GM19099 (cell line): ENCODE data around the gene DNTT.
A peak's percentile ranks its signal among the peaks of the same experiment; 100 is the strongest.

Experiments
- POLR2A ChIP-seq: IDR thresholded peaks from 3 replicates; pipeline ENCODE4 v1.6.1; 2011; ENCODE audit warnings: low read depth; ENCODE audit not compliant: insufficient read length; ENCODE audit errors: extremely low read depth

The DNTT gene

DNA sequence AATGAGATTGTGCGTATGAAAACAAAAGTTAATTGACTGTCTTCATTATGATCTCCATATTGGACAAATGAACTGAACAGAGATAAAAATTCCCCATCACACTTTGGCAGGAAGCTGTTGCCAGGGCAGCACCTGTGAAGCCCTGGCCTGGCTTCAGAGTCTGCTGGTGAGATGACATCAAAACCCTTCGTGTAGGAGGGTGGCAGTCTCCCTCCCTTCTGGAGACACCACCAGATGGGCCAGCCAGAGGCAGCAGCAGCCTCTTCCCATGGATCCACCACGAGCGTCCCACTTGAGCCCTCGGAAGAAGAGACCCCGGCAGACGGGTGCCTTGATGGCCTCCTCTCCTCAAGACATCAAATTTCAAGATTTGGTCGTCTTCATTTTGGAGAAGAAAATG lies at the start of gene DNTT:
DNTT (plus strand) TSS at position 205 of the 400 bp plus-strand sequence; CDS start at position 269, 64 bp downstream.
- no peak for TF ChIP-seq POLR2A

DNA sequence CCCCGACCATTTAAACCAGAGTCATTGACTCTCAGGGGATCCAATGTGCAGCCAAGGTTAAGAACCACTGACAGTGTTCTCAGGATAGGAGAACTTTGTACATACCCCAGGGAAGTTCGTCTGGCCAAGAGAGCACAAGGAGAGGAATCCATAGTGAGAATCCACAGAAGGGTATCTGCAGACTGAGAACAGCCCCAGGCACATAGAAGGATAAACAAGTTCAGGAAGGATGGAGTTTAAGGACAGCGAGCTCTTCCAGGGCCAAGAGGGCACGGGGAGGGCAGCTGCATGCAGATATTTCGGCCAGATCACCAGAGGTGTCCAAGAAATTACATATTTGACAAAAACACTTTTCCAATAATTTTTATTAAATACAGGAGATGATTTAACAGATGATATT lies 49.3 kb upstream of the DNTT start:
- no peak for TF ChIP-seq POLR2A

- no peak for TF ChIP-seq POLR2A
These were observed 48.5 kb upstream of the DNTT start for GRCh38 chr10:96255549-96256333.

GRCh38 chr10:96257944-96258343 lies 46.3 kb upstream of the DNTT start:
- peak; percentile 23 for TF ChIP-seq POLR2A

DNA sequence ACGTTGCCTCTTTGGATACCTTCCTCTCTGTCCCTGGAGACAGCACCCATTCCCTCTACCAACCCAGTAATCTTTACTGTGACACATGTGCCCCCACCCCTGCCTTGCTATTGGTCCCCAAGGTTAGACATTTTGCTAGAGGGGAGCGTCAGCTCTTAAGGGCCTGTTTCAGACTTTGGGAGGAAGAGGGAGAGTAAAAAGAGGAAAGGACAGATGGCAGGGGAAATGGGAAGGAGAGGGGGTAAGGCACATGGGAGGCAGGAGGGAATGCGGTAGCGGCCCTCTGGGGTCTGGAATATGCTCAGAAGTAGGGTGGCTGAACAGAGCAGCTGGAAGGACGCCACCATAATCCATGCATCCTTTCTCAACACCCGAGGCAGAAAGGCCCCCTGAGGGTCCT lies 45.1 kb upstream of the DNTT start:
- TF ChIP-seq POLR2A = no peak

DNA sequence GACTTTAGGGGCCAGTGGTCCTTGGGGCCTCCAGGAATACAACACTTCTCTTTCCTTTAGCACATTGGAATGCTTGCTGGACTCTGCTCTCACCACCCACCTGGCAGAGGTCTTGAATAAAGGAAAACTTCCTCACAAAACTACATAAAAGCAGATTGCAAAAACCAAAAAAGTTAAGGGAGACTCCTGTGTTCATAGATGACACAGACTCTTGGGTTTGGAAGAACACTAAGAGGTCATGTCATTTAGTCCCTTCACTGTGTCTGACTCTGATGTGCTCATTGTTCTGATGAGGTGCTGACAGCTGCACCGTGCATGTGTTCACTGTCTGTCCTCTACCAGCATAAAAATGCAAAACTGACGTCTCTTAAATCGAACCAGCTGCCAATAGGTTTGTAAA lies 44.2 kb upstream of the DNTT start:
- TF ChIP-seq POLR2A = no peak

DNA sequence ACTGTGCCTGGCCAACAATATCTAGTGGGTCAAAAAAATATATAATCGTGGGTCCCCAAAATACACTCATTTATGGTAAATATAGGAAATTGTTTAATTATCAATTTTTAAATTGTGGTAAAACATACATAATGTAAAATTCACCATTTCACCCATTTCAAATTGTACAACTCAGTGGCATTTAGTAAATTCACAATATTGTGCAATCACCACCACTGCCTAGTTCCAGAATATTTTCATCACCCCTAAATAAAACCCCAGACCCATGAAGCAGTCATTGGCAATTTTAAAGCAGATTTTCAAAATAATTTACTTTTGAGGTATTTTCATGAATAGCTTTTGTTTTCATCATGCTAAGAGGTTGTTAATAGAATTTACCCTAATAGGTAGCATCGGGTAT lies 43.1 kb upstream of the DNTT start:
- TF ChIP-seq POLR2A = no peak

DNA sequence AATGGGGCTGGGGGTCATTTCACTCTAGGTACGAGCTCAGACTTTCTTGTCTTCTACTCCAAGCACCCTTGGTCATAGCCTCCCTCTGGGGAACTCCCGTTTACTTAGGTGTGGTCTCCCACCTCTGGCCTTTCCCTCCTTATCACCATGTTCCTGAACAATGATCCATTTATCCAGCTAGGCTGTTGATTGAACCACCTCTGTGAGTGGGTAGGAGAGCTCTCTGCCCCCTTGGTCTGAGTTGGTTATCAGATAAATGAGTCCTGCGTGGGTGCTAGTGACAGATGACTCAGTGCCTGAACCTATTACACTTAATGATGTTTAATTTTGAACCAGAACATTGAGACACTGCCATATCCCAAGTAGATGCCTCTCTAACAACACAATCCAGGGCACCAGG lies 42.3 kb upstream of the DNTT start:
- TF ChIP-seq POLR2A = no peak

- no peak for TF ChIP-seq POLR2A
These were observed 41.1 kb upstream of the DNTT start for GRCh38 chr10:96263176-96263575.

GRCh38 chr10:96263669-96264068 lies 40.6 kb upstream of the DNTT start:
- no peak for TF ChIP-seq POLR2A

DNA sequence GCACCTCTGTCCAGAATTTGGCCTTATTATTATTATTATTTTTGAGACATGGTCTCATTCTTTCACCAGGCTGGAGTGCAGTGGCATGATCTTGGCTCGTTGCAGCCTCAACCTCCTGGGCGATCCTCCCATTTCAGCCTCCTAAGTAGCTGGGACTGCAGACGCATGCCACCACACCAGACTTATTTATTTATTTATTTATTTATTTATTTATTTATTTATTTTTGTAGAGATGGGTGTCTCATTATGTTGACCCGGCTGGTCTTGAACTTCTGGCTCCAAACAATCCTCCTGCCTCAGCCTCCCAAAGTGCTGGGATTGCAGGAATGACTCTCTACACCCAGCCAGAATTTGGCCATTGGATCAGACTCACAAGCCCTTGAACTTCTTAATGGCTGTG lies 39.3 kb upstream of the DNTT start:
- no peak for TF ChIP-seq POLR2A

GRCh38 chr10:96266118-96266770 lies 38.0 kb upstream of the DNTT start:
- no peak for TF ChIP-seq POLR2A

DNA sequence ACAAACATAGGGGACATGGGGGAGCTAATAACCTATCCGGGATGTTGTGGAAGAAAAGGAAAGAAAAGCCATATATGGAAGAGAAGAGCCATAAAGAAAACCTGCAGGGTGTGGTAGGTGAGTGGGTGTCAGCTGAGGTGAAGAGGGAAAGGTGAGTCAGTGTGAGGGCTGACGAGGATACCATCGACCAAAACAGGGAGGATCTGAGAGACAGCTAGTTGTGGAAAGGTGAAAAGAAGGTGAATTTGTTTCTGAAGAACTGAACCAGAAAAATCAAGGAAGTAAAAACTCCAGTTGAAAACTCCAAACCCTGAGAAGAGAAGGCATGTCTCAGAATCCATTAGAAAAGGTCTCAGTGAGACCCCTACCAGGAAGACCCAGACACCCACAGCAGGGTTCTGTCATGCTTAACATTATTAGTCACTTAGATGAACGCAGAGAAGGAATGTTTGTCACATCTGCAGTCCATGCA lies 37.0 kb upstream of the DNTT start:
- no peak for TF ChIP-seq POLR2A

DNA sequence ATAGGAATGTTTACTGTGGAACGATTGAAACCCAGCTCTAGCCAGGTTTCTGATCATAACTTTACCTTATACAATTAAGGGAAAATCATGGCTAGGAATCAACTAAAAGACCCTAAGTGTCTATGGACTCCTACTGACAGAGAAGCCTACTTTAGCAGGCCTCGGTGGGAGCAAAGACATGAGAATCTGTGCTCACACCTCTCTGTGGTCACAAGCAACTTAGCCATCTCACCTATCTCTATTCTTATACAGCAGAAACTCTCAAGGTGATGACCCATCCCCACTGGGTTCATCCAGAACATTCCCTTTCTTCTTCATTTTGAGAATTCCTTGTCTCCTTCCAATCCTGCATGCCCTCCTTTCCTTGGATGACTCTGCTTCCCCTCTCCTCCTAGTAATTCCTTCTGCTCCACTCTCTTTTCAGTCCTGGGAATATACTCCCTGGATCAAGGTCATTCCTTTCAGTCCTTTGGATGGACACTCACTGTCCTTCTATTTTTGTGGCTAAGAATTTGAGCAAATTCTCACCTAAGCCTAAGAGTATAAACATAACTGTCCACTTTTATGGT lies 35.8 kb upstream of the DNTT start:
- TF ChIP-seq POLR2A = peak; percentile 26

DNA sequence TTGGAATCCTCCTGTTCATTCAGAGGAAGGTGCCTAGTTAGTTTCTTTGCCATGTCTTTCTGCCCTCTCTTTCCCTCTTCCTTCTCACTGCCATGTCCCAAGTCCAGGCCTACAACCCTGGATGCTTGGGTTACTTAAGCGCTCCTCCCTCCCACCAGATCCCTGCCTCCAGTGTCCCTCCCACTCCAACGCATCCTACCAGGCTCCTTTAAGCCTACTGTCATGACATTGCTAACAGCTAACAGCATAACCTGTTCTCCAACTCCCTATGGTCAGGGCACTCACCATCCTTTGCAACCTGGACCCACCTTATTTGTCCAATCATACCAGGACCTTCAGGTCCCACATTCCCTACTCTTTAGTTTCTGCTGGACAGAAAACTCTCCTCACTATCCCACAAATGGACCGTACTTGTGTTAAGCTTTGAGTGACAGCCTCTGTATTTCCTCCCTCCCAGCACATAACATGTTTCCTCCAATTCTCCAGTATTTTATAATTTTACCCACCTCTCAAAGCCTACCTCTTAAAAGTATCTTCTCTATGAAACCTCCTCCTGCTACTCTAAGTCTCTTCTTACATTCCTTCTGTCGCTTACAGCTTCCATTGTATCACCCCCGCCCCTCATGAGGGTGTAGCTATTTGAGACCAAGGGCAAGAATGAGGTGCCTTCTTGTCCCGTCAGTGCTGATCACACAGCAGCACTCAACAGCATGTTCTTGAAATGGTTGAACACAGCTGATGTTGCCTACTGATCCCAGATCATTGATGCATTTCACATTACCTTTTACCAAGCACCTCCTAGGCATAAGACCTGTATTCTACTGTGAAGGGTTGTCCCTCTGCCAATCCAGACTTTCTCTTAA lies 34.6 kb upstream of the DNTT start:
- no peak for TF ChIP-seq POLR2A

GRCh38 chr10:96270571-96270970 lies 33.7 kb upstream of the DNTT start:
- TF ChIP-seq POLR2A = no peak
